HG02970 (cell line): ENCODE results near the gene TKT.

ENCODE experiments used
- ATAC-seq: cut with Tn5 transposase; IDR thresholded peaks from one replicate; pipeline ENCODE4 v1.9.1; 2021; ENCODE audit warnings: mild to moderate bottlenecking, moderate library complexity, moderate number of reproducible peaks; ENCODE audit not compliant: unreplicated experiment, low FRiP score

TKT gene

GRCh38 chr3:53226142-53226840 lies 29.5 kb downstream of the TKT start:
- ATAC-seq = no peak

- no peak for ATAC-seq
Measured at GRCh38 chr3:53225651-53226050, 30.2 kb downstream of the TKT start.

- no peak for ATAC-seq
Measured at GRCh38 chr3:53225181-53225580, 30.6 kb downstream of the TKT start.

GRCh38 chr3:53224536-53224935 lies 31.3 kb downstream of the TKT start:
- no peak for ATAC-seq

GRCh38 chr3:53224026-53224425 lies 31.8 kb downstream of the TKT start:
- no peak for ATAC-seq

- ATAC-seq = no peak
Measured at GRCh38 chr3:53223541-53223966, 32.3 kb downstream of the TKT start.

- no peak for ATAC-seq
Measured at GRCh38 chr3:53223025-53223424, 32.8 kb downstream of the TKT start.

- no peak for ATAC-seq
Measured at GRCh38 chr3:53222183-53222901, 33.5 kb downstream of the TKT start.

- ATAC-seq = no peak
Measured at GRCh38 chr3:53221827-53222182, 34.0 kb downstream of the TKT start.

GRCh38 chr3:53221345-53221744 lies 34.5 kb downstream of the TKT start:
- no peak for ATAC-seq

GRCh38 chr3:53219895-53220483 lies 35.8 kb downstream of the TKT start:
- ATAC-seq = no peak

- no peak for ATAC-seq
Measured at GRCh38 chr3:53218131-53218530, 37.7 kb downstream of the TKT start.

GRCh38 chr3:53217175-53217574 lies 38.6 kb downstream of the TKT start:
- no peak for ATAC-seq

- no peak for ATAC-seq
Measured at GRCh38 chr3:53216723-53217122, 39.1 kb downstream of the TKT start.

GRCh38 chr3:53215816-53216215 lies 40.0 kb downstream of the TKT start:
- ATAC-seq = no peak

GRCh38 chr3:53213276-53213675 lies 42.5 kb downstream of the TKT start:
- ATAC-seq = no peak

GRCh38 chr3:53211706-53212702 lies 43.8 kb downstream of the TKT start:
- no peak for ATAC-seq

GRCh38 chr3:53202331-53203015 lies 53.3 kb downstream of the TKT start:
- ATAC-seq = no peak

- no peak for ATAC-seq
Measured at GRCh38 chr3:53200501-53201498, 55.0 kb downstream of the TKT start.
